ENCODE measurements around the gene MEG3. TPM values are rescaled to one million over a fixed set of nuclear protein-coding genes. Genes with fewer than 3 reads are reported as not detected.

The MEG3 gene
- total and polyA plus RNA-seq, 2 of the 4 experiments (the other 2 are of a cell fraction) = 31.5 to 556 TPM

GRCh38 chr14:100887728-100888335, 61.9 kb downstream of the MEG3 start:
- Histone ChIP-seq H3K14ac (replicated peaks; ENCODE audit: low read depth, low read length) (no peak overlapping the region), H3K4me2 (ENCODE audit: low read depth, low read length) (no peak overlapping the region), H4K5ac (ENCODE audit: low read depth, low read length) (no peak overlapping the region), H4K20me1 (ENCODE audit: insufficient read depth, low read length) (peaks cover 37% of the 10 kb centered on the region), H4K8ac (ENCODE audit: low read depth in 2 of 2, low read length in 2 of 2) (no peak overlapping the region), H3K4me1 (ENCODE audit: control insufficient read depth, insufficient read depth, low read length) (peaks cover 4% of the 10 kb centered on the region), H2BK5ac (ENCODE audit: low read depth, low read length, poor library complexity, severe bottlenecking) (no peak overlapping the region), H3K4ac (ENCODE audit: low read depth, low read length) (no peak overlapping the region), H2AFZ (replicated peaks; ENCODE audit: low read length, poor library complexity) (no peak overlapping the region), H4K91ac (ENCODE audit: insufficient read depth, low read depth, low read length) (no peak overlapping the region), H3K56ac (ENCODE audit: extremely low read depth, insufficient read depth, low read length) (no peak overlapping the region), H2AK9ac (replicated peaks; ENCODE audit: low read depth, low read length, poor library complexity) (no peak overlapping the region), H2BK20ac (ENCODE audit: low read depth, low read length) (no peak overlapping the region), H3K4me3 (ENCODE audit: insufficient read depth, low read depth, low read length) (no peak overlapping the region), H3K79me1 (ENCODE audit: low read depth in 1 of 2, low read length in 2 of 2) (peaks cover 4 to 34% of the 10 kb centered on the region in 2 experiments), H3K27ac (ENCODE audit: insufficient read depth, low read length) (no peak overlapping the region), H3K23ac (ENCODE audit: low read depth, low read length) (no peak overlapping the region), H3K9me3 (ENCODE audit: control insufficient read depth, insufficient read depth, low read length) (peaks cover 3% of the 10 kb centered on the region; the same call in 1 of the 2 replicates), H2BK15ac (ENCODE audit: low read depth, low read length) (no peak overlapping the region), H2BK120ac (ENCODE audit: low read depth, low read length) (no peak overlapping the region), H3K9ac (ENCODE audit: low read depth, low read length) (no peak overlapping the region), H3K18ac (ENCODE audit: low read depth, low read length) (no peak overlapping the region), H3K9me1 (ENCODE audit: insufficient read depth, low read length) (no peaks in the 10 kb centered on the region), H2AK5ac (ENCODE audit: low read depth, low read length) (no peak overlapping the region), H3K36me3 (ENCODE audit: control insufficient read depth, insufficient read depth, low read length) (peaks cover 61% of the 10 kb centered on the region), H3K27me3 (ENCODE audit: control insufficient read depth, insufficient read depth, low read length) (no peaks in the 10 kb centered on the region)
- TSS peak; percentile 9 for BruUV-seq (replicated peaks)
- dilution Hi-C loops (cut with HindIII; ENCODE audit: low sequenced_read_pairs, unreplicated experiment) = no loop called here
- no peak for ATAC-seq (ENCODE audit: low read depth)
- in situ Hi-C loops (cut with MboI; ENCODE audit: low sequenced_read_pairs) = no loop called here
- TF ChIP-seq ELK1 (IDR thresholded peaks at IDR 0.05; ENCODE audit: borderline replicate concordance, low read depth, low read length) (no peak), CHD1 (IDR thresholded peaks at IDR 0.05; ENCODE audit: low read depth, low read length) (no peak), CTCF (conservative IDR thresholded peaks at IDR 0.05; ENCODE audit: low read depth, low read length) (no peak), MXI1 (IDR thresholded peaks at IDR 0.05; ENCODE audit: borderline replicate concordance, low read depth, low read length) (no peak), POLR2A (IDR thresholded peaks at IDR 0.05; ENCODE audit: low read depth, low read length) (no peak), RAD21 (IDR thresholded peaks at IDR 0.05; ENCODE audit: low read length) (no peak), USF2 (IDR thresholded peaks at IDR 0.05; ENCODE audit: low read depth, low read length) (no peak), BHLHE40 (IDR thresholded peaks at IDR 0.05; ENCODE audit: low read depth, low read length) (no peak)
- CTCF ChIA-PET = interaction anchor here (0.6 kb wide), 1 partner anchor 60 kb away, joined by 3 read pairs; no protein-coding TSS in a partner anchor
- intact Hi-C loops (cut with micrococcal nuclease) = no loop called here
- POLR2A ChIA-PET (ENCODE audit: unreplicated experiment) = no interaction called here
- no peak for DNase-seq
- 49% methylated on average over 3 of the region's 6 CpGs; no CpG with 5 or more reads in 1 of the 2 experiments for WGBS, 2 experiments (ENCODE audit: extremely low coverage in 2 of 2, insufficient read length in 1 of 2)
